ENCODE results near the gene MX2.

DNA sequence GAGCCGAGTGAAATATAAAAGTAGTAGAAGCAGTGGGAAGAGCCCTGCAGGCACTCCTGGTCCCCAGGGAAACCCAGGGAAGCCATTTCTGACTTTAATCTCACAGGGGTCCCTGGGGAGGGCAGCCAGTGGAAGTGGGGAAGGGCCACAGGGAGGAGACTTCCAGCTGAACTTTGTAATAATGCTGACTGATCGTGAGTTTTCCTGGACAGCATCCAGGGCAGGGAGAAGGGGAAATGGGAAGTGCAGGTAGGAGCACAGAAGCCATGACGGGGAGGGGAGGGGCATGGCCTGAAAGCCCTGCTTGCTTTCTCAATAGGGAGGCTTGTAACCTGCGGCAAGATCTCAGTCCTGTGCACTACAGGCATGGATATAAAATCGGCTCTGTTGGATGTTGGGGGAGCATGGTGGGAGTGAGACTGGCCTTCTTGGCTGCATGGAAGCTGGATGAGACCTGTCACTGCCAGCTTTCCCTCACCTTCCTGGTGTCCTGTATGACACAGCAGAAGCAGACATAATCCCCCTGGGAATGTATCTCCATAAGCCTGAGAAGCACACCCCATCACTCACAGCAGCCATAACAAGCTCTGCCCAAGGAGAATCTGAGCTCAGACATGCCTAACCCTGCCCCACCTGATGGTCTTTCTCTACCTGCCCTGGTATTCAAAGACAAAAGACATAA, 49.1 kb downstream of the MX2 start:
- TF ChIP-seq, protein P1, sequence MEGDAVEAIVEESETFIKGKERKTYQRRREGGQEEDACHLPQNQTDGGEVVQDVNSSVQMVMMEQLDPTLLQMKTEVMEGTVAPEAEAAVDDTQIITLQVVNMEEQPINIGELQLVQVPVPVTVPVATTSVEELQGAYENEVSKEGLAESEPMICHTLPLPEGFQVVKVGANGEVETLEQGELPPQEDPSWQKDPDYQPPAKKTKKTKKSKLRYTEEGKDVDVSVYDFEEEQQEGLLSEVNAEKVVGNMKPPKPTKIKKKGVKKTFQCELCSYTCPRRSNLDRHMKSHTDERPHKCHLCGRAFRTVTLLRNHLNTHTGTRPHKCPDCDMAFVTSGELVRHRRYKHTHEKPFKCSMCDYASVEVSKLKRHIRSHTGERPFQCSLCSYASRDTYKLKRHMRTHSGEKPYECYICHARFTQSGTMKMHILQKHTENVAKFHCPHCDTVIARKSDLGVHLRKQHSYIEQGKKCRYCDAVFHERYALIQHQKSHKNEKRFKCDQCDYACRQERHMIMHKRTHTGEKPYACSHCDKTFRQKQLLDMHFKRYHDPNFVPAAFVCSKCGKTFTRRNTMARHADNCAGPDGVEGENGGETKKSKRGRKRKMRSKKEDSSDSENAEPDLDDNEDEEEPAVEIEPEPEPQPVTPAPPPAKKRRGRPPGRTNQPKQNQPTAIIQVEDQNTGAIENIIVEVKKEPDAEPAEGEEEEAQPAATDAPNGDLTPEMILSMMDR (IDR thresholded peaks at IDR 0.05), result no peak
- TF ChIP-seq, protein P2, sequence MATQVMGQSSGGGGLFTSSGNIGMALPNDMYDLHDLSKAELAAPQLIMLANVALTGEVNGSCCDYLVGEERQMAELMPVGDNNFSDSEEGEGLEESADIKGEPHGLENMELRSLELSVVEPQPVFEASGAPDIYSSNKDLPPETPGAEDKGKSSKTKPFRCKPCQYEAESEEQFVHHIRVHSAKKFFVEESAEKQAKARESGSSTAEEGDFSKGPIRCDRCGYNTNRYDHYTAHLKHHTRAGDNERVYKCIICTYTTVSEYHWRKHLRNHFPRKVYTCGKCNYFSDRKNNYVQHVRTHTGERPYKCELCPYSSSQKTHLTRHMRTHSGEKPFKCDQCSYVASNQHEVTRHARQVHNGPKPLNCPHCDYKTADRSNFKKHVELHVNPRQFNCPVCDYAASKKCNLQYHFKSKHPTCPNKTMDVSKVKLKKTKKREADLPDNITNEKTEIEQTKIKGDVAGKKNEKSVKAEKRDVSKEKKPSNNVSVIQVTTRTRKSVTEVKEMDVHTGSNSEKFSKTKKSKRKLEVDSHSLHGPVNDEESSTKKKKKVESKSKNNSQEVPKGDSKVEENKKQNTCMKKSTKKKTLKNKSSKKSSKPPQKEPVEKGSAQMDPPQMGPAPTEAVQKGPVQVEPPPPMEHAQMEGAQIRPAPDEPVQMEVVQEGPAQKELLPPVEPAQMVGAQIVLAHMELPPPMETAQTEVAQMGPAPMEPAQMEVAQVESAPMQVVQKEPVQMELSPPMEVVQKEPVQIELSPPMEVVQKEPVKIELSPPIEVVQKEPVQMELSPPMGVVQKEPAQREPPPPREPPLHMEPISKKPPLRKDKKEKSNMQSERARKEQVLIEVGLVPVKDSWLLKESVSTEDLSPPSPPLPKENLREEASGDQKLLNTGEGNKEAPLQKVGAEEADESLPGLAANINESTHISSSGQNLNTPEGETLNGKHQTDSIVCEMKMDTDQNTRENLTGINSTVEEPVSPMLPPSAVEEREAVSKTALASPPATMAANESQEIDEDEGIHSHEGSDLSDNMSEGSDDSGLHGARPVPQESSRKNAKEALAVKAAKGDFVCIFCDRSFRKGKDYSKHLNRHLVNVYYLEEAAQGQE (IDR thresholded peaks at IDR 0.05; ENCODE audit: insufficient read depth in 1 of 2, low read depth in 2 of 2, low read length in 1 of 2), result no peak
- no peak for TF ChIP-seq POLR2AphosphoS5 (IDR thresholded peaks at IDR 0.05; ENCODE audit: low read depth, low read length)
